ENCODE data around the gene PCIF1.

Gene PCIF1

DNA sequence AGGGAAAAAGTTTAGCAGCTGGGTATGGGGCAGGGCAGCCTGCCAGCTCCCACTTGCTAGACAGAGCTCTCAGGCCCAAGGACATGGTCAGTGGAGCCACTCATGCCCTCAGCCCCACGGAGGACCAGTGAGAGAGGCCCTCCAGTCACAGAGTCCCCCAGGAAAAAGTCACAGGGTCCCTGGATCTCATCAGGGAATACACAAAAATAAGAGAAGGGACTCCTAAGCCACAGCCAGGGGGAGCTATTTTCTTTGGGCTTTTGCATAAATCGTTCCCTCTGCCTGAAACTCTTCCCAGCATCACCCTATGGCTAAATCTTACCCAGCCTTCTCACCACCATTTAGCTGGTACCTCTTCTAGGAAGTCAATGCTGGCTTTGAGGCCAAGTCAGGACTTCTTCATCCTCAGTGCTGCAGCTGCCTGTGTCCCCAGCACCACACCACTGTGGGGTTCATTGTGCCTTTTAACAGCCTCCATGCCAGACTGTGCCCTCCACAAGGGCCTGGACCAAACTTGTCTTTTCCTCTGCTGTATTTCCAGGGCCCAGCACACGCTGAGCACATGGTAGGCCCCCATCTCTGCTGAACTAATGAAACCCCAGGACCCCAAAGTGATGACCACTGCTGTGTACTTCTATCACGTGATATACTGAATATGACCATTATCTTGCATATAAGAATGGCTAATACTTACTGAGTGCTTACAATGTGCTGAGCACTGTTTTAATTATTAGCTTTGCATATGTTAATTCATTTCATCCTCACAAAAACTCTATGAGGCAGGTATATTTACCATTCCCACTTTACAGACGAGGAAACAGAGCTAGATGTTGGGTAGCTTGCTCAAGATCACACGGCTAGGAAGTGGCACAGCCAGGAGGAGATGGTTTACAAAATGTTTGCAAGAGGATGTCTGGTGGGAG lies 35.5 kb downstream of the PCIF1 start (continued):
- TF ChIP-seq ZNF701 (tag by site-specific recombination; IDR thresholded peaks at IDR 0.05) (no peak), ZNF248 (tag by site-specific recombination; IDR thresholded peaks at IDR 0.05) (no peak), ZNF521 (tag by site-specific recombination; IDR thresholded peaks at IDR 0.05) (no peak), IKZF3 (tag by site-specific recombination; IDR thresholded peaks at IDR 0.05) (peak; percentile 59), ZNF335 (tag by site-specific recombination; conservative IDR thresholded peaks at IDR 0.05) (peak; percentile 25; the same call in 1 of the 2 replicates), KLF1 (tag by site-specific recombination; IDR thresholded peaks at IDR 0.05) (no peak), ZNF76 (tag by site-specific recombination; IDR thresholded peaks at IDR 0.05; ENCODE audit: borderline replicate concordance, low read depth) (peak; percentile 52; the same call in 1 of the 2 replicates), ZBTB48 (tag by site-specific recombination; IDR thresholded peaks at IDR 0.05) (0 out of 2 replicates have a peak, but pooled peaks have one; percentile 17)
- TF ChIP-seq, protein P1, sequence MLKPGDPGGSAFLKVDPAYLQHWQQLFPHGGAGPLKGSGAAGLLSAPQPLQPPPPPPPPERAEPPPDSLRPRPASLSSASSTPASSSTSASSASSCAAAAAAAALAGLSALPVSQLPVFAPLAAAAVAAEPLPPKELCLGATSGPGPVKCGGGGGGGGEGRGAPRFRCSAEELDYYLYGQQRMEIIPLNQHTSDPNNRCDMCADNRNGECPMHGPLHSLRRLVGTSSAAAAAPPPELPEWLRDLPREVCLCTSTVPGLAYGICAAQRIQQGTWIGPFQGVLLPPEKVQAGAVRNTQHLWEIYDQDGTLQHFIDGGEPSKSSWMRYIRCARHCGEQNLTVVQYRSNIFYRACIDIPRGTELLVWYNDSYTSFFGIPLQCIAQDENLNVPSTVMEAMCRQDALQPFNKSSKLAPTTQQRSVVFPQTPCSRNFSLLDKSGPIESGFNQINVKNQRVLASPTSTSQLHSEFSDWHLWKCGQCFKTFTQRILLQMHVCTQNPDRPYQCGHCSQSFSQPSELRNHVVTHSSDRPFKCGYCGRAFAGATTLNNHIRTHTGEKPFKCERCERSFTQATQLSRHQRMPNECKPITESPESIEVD (tag by site-specific recombination; IDR thresholded peaks at IDR 0.05) = no peak
- TF ChIP-seq, protein P2, sequence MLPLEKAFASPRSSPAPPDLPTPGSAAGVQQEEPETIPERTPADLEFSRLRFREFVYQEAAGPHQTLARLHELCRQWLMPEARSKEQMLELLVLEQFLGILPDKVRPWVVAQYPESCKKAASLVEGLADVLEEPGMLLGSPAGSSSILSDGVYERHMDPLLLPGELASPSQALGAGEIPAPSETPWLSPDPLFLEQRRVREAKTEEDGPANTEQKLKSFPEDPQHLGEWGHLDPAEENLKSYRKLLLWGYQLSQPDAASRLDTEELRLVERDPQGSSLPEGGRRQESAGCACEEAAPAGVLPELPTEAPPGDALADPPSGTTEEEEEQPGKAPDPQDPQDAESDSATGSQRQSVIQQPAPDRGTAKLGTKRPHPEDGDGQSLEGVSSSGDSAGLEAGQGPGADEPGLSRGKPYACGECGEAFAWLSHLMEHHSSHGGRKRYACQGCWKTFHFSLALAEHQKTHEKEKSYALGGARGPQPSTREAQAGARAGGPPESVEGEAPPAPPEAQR (tag by site-specific recombination; IDR thresholded peaks at IDR 0.05) = no peak
- TF ChIP-seq, protein P3, sequence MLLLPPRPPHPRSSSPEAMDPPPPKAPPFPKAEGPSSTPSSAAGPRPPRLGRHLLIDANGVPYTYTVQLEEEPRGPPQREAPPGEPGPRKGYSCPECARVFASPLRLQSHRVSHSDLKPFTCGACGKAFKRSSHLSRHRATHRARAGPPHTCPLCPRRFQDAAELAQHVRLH (tag by site-specific recombination; IDR thresholded peaks at IDR 0.05) = no peak

DNA sequence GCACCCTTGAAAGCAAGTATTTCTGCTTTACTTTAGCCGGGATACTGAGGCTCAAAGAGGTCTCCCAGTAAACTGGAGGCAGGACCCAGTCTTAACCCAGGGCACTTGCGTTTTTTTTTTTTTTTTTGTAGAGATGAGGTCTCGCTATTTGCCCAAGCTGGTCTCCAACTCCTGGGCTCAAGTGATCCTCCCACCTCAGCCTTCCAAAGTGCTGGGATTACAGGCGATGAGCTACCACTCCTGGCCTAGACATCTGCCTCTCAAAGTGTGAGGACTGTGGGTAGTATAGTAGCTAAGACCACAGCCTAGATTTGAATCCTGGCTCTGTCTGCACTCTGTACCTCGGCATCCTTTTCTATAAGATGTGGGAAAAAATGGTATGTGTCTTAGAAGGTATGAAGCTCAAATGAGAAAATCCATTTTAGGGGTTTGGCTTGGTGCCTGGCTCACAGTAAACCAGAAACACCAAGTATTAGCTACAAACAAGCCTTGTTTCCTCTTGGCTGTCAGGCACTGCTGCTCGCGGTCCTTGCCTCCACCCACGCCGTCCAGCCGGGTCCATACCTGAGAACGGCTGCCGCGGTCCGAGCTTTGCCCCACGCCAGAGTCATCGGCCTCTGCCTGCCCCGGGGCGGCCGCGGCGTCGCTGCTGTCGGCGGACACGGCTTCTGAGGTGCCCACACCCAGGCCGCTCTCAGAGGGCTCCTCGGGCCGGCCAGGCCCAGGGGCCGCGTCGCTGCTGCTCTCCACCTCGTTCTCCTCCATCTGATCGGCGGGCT lies 36.4 kb downstream of the PCIF1 start:
- Histone ChIP-seq H3K27ac (ENCODE audit: extremely low read depth, low read depth, low read length) (peak overlapping the region; percentile 92), H3K4me3 (ENCODE audit: low read depth, low read length) (peak overlapping the region; percentile 90), H3K4me1 (ENCODE audit: control insufficient read depth, insufficient read depth, low read length) (no peaks in the 10 kb centered on the region), H3K36me3 (ENCODE audit: control insufficient read depth in 2 of 2, insufficient read depth in 1 of 2, low read length in 2 of 2) (peaks cover 0 to 47% of the 10 kb centered on the region in 2 experiments; a peak in 2 of 3 replicates), H3K9me3 (ENCODE audit: control insufficient read depth, insufficient read depth, low read depth, low read length) (no peaks in the 10 kb centered on the region)
- POLR2A ChIA-PET = interaction anchor here (0.7 to 1.9 kb wide), 9 partner anchors 10 to 611 kb away, joined by 3 to 7 read pairs (median 4); partner anchors contain the start of genes DNTTIP1, PCIF1, SNX21 and WFDC3
- TF ChIP-seq, protein P4, sequence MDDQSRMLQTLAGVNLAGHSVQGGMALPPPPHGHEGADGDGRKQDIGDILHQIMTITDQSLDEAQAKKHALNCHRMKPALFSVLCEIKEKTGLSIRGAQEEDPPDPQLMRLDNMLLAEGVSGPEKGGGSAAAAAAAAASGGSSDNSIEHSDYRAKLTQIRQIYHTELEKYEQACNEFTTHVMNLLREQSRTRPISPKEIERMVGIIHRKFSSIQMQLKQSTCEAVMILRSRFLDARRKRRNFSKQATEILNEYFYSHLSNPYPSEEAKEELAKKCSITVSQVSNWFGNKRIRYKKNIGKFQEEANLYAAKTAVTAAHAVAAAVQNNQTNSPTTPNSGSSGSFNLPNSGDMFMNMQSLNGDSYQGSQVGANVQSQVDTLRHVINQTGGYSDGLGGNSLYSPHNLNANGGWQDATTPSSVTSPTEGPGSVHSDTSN (CRISPR knock-in tag; IDR thresholded peaks at IDR 0.05) = 0 out of 2 replicates have a peak, but pooled peaks have one; percentile 32
- no peak for TF ChIP-seq ZFHX2 (tag by site-specific recombination; conservative IDR thresholded peaks at IDR 0.05)
- CTCF ChIA-PET = interaction anchor here (0.6 to 3.5 kb wide), 24 partner anchors 10 to 1155 kb away, joined by 3 to 26 read pairs (median 6); partner anchors contain the start of genes PCIF1 and ZSWIM1

DNA sequence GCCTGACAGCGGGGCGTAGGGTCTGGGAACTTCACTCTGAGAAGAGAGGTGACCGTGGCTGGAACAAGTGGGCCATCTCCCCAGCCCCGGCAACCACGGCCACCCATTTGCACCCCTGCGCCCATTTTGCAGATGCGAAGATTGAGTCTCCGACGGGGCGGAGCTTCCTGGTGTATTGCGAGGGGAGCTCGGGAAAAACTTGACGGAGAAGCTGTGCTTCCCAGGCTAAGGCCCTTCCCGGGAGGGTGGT lies 36.9 kb downstream of the PCIF1 start:
- Histone ChIP-seq H3K36me3 (ENCODE audit: control insufficient read depth in 2 of 2, insufficient read depth in 1 of 2, low read length in 2 of 2) (peaks cover 0 to 42% of the 10 kb centered on the region in 2 experiments; a peak in 2 of 3 replicates), H3K4me1 (ENCODE audit: control insufficient read depth, insufficient read depth, low read length) (no peaks in the 10 kb centered on the region), H3K4me3 (ENCODE audit: low read depth, low read length) (peak overlapping the region; percentile 90), H3K9me3 (ENCODE audit: control insufficient read depth, insufficient read depth, low read depth, low read length) (no peaks in the 10 kb centered on the region), H3K27ac (ENCODE audit: extremely low read depth, low read depth, low read length) (peak overlapping the region; percentile 92)
- CTCF ChIA-PET = interaction anchor here (0.5 to 3.5 kb wide), 10 partner anchors 11 to 1154 kb away, joined by 3 to 26 read pairs (median 12); partner anchors contain the start of gene PCIF1
- POLR2A ChIA-PET = interaction anchor here (1.4 to 1.9 kb wide), 4 partner anchors 10 to 138 kb away, joined by 3 to 7 read pairs (median 4); partner anchors contain the start of genes PCIF1 and SNX21
- TF ChIP-seq ZBTB48 (tag by site-specific recombination; IDR thresholded peaks at IDR 0.05) = 0 out of 2 replicates have a peak, but pooled peaks have one; percentile 16
- peak; percentile 37; the same call in 1 of the 2 replicates for TF ChIP-seq ZNF394 (tag by site-specific recombination; IDR thresholded peaks at IDR 0.05; ENCODE audit: borderline replicate concordance)
- peak; percentile 75 for TF ChIP-seq IKZF3 (tag by site-specific recombination; IDR thresholded peaks at IDR 0.05)
- TF ChIP-seq KLF7 (tag by site-specific recombination; IDR thresholded peaks at IDR 0.05; ENCODE audit: borderline replicate concordance) = peak; percentile 42
- TF ChIP-seq ZNF202 (tag by site-specific recombination; IDR thresholded peaks at IDR 0.05; ENCODE audit: borderline replicate concordance) = no peak
- TF ChIP-seq, protein P5, sequence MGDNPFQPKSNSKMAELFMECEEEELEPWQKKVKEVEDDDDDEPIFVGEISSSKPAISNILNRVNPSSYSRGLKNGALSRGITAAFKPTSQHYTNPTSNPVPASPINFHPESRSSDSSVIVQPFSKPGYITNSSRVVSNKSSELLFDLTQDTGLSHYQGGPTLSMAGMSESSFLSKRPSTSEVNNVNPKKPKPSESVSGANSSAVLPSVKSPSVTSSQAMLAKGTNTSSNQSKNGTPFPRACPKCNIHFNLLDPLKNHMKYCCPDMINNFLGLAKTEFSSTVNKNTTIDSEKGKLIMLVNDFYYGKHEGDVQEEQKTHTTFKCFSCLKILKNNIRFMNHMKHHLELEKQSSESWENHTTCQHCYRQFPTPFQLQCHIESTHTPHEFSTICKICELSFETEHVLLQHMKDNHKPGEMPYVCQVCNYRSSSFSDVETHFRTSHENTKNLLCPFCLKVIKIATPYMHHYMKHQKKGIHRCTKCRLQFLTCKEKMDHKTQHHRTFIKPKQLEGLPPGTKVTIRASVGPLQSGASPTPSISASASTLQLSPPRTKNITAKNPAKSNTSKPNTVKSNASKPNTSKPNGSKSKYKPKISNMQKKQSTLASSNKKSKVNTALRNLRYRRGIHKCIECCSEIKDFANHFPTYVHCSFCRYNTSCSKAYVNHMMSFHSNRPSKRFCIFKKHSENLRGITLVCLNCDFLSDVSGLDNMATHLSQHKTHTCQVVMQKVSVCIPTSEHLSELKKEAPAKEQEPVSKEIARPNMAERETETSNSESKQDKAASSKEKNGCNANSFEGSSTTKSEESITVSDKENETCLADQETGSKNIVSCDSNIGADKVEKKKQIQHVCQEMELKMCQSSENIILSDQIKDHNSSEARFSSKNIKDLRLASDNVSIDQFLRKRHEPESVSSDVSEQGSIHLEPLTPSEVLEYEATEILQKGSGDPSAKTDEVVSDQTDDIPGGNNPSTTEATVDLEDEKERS (tag by site-specific recombination; IDR thresholded peaks at IDR 0.05) = peak; percentile 93
- no peak for TF ChIP-seq ZNF571 (tag by site-specific recombination; IDR thresholded peaks at IDR 0.05)
- TF ChIP-seq, protein P6, sequence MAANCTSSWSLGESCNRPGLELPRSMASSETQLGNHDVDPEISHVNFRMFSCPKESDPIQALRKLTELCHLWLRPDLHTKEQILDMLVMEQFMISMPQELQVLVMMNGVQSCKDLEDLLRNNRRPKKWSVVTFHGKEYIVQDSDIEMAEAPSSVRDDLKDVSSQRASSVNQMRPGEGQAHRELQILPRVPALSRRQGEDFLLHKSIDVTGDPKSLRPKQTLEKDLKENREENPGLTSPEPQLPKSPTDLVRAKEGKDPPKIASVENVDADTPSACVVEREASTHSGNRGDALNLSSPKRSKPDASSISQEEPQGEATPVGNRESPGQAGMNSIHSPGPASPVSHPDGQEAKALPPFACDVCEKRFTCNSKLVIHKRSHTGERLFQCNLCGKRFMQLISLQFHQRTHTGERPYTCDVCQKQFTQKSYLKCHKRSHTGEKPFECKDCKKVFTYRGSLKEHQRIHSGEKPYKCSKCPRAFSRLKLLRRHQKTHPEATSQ (tag by site-specific recombination; IDR thresholded peaks at IDR 0.05) = peak; percentile 96

Measured in HEK293 (cell line).